ENCODE data around the gene DUSP7.

The DUSP7 gene

DNA sequence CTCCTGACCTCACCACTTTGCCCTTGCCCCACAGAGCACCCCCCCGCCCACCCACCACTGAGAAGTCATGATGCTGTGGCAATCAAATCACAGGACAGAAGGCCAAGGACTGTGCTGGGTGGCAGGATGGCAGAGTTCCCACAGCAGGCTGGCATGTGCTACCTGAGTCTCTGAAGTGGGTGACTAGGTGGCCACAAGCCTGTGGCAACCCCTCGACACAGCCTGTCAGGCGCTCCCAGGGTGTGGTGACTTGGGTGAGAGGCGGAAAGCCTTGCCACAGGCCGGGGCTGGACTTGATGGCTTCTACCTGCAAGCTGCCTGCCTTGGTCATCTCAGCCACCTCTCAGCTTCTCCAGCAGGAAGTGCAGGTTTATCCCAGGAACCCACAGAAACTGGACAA, 15.6 kb upstream of the DUSP7 start:
- Histone ChIP-seq H3K4me3 (ENCODE audit: insufficient read depth, low read length, poor library complexity, severe bottlenecking) (no peak overlapping the region), H3K36me3 (ENCODE audit: low read length) (no peaks in the 10 kb centered on the region), H3K9me2 (replicated peaks; ENCODE audit: insufficient read depth, low read length) (no peaks in the 10 kb centered on the region), H3K27ac (ENCODE audit: low read depth, low read length) (no peak overlapping the region), H3K4me2 (ENCODE audit: low read depth, low read length, poor library complexity, severe bottlenecking) (no peak overlapping the region), H4K20me1 (ENCODE audit: low read depth, low read length) (no peaks in the 10 kb centered on the region), H3F3A (ENCODE audit: insufficient read depth) (no peaks in the 10 kb centered on the region), H2AFZ (ENCODE audit: low read depth, low read length, severe bottlenecking) (no peak overlapping the region), H3K9ac (ENCODE audit: low read length) (no peak overlapping the region), H3K9me3 (ENCODE audit: insufficient read depth, low read length) (no peaks in the 10 kb centered on the region), H3K27me3 (ENCODE audit: low read length) (no peaks in the 10 kb centered on the region), H3K79me2 (ENCODE audit: insufficient read depth, low read length) (no peaks in the 10 kb centered on the region)
- TF ChIP-seq EZH2phosphoT487 (conservative IDR thresholded peaks at IDR 0.05; ENCODE audit: low read length), result no peak
- TF ChIP-seq CTCF (IDR thresholded peaks at IDR 0.05; ENCODE audit: insufficient read depth, low read length, poor library complexity, severe bottlenecking), result no peak

DNA sequence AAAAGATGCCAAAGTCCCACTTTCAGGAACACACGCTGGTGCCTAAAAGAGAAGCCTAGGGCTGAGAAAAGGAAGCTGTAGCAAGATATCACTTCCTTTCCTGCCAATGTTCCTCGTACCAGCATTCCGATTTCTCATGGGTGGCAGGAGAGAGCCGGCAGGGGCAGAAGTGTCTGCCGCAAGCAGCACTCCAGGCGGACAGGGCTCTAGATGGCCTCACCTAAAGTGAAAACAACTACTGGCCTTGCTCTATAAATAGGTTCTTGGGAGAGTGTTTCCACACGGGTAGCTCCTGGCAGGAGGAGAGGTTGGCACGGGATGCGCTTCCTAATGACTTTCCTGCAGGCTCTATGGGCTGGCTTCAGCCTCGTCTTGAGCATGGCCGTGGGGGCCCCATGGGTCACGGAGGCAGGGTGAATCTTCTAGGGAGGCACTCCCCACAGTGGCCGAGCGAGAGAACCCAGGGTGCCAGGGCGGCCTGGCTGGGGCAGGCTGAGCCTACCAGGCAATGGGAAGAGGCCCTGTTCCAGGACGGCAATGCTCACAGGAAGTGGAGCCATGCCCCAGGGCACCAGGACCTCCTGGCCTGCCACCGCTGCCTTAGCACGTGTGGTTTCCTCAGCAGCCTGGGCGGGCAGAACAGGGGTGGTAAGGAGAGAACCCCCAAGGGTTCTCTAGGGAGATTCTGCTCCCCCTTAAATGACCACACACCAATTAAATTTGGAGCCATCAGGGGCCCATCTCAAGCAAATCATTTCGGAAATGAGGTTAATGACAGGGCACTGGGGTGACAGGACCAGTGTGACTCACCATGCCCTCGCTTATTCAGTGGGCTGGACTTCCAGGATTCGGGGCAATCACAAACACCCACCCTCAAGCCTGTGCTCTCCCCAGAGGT, 14.6 kb upstream of the DUSP7 start:
- TF ChIP-seq EZH2phosphoT487 (conservative IDR thresholded peaks at IDR 0.05; ENCODE audit: low read length), result no peak
- no peak for TF ChIP-seq CTCF (IDR thresholded peaks at IDR 0.05; ENCODE audit: insufficient read depth, low read length, poor library complexity, severe bottlenecking)
- H3K9me3 ChIP-seq (ENCODE audit: insufficient read depth, low read length), result no peaks in the 10 kb centered on the region
- H3F3A ChIP-seq (ENCODE audit: insufficient read depth), result no peaks in the 10 kb centered on the region
- H3K4me2 ChIP-seq (ENCODE audit: low read depth, low read length, poor library complexity, severe bottlenecking), result no peak overlapping the region
- H3K27me3 ChIP-seq (ENCODE audit: low read length), result no peaks in the 10 kb centered on the region
- H2AFZ ChIP-seq (ENCODE audit: low read depth, low read length, severe bottlenecking), result no peak overlapping the region
- H3K36me3 ChIP-seq (ENCODE audit: low read length), result no peaks in the 10 kb centered on the region
- no peaks in the 10 kb centered on the region for H4K20me1 ChIP-seq (ENCODE audit: low read depth, low read length)
- H3K4me3 ChIP-seq (ENCODE audit: insufficient read depth, low read length, poor library complexity, severe bottlenecking), result no peak overlapping the region
- no peaks in the 10 kb centered on the region for H3K9me2 ChIP-seq (replicated peaks; ENCODE audit: insufficient read depth, low read length)
- no peaks in the 10 kb centered on the region for H3K79me2 ChIP-seq (ENCODE audit: insufficient read depth, low read length)
- no peak overlapping the region for H3K9ac ChIP-seq (ENCODE audit: low read length)
- H3K27ac ChIP-seq (ENCODE audit: low read depth, low read length), result no peak overlapping the region

DNA sequence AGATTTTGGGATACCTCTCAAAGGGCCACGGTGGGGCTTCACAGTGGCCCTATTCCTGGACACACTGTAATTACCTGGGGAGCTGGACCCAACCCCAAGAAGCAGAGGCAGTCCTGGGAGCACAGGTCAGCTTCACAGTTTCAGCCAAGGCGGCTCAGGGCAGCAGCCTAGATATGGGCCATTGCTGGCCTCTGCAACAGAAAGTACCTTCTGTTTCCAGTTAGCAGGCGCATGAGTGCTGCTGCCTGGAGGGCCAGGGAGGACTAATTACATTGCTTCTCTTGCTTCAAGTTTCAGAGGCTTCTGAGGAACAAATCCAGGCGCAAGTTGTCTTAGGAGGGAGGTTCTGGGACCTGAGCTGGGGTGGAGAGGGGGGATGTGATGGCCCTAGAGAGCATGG, 13.5 kb upstream of the DUSP7 start:
- H2AFZ ChIP-seq (ENCODE audit: low read depth, low read length, severe bottlenecking), result no peak overlapping the region
- no peaks in the 10 kb centered on the region for H3F3A ChIP-seq (ENCODE audit: insufficient read depth)
- H3K9me2 ChIP-seq (replicated peaks; ENCODE audit: insufficient read depth, low read length), result no peaks in the 10 kb centered on the region
- TF ChIP-seq CTCF (IDR thresholded peaks at IDR 0.05; ENCODE audit: insufficient read depth, low read length, poor library complexity, severe bottlenecking) (no peak), EZH2phosphoT487 (conservative IDR thresholded peaks at IDR 0.05; ENCODE audit: low read length) (no peak)
- H3K27ac ChIP-seq (ENCODE audit: low read depth, low read length), result no peak overlapping the region
- no peaks in the 10 kb centered on the region for H4K20me1 ChIP-seq (ENCODE audit: low read depth, low read length)
- H3K79me2 ChIP-seq (ENCODE audit: insufficient read depth, low read length), result no peaks in the 10 kb centered on the region
- H3K9me3 ChIP-seq (ENCODE audit: insufficient read depth, low read length), result no peaks in the 10 kb centered on the region
- H3K4me2 ChIP-seq (ENCODE audit: low read depth, low read length, poor library complexity, severe bottlenecking), result no peak overlapping the region
- no peaks in the 10 kb centered on the region for H3K27me3 ChIP-seq (ENCODE audit: low read length)
- H3K9ac ChIP-seq (ENCODE audit: low read length), result no peak overlapping the region
- H3K36me3 ChIP-seq (ENCODE audit: low read length), result no peaks in the 10 kb centered on the region
- no peak overlapping the region for H3K4me3 ChIP-seq (ENCODE audit: insufficient read depth, low read length, poor library complexity, severe bottlenecking)

All from SU-DHL-6 (cell line).